WTC11 (cell line): ENCODE results near the gene C1QTNF6.

Experiments used
- CREM ChIP-seq: sonication (generic); formaldehyde crosslinking; IDR thresholded peaks from 2 replicates; pipeline ENCODE4 v1.8.1; 2022; ENCODE audit warnings: mild to moderate bottlenecking, missing genetic modification reagents, moderate library complexity
- CTCF ChIP-seq: fragments of 200-600 bp; IDR thresholded peaks from 2 replicates; pipeline ENCODE4 v1.8.0; 2022; ENCODE audit warnings: antibody characterized with exemption
- E2F4 ChIP-seq: sonication (generic); formaldehyde crosslinking; IDR thresholded peaks from 2 replicates; pipeline ENCODE4 v1.8.1; 2022; ENCODE audit warnings: low read depth, mild to moderate bottlenecking, moderate library complexity, missing genetic modification reagents, borderline replicate concordance
- ESRRA ChIP-seq: sonication (generic); formaldehyde crosslinking; IDR thresholded peaks from 2 replicates; pipeline ENCODE4 v1.8.1; 2022; ENCODE audit warnings: mild to moderate bottlenecking, missing genetic modification reagents, borderline replicate concordance
- JUN ChIP-seq: sonication (generic); formaldehyde crosslinking; IDR thresholded peaks from 2 replicates; pipeline ENCODE4 v1.8.0; 2023; ENCODE audit warnings: mild to moderate bottlenecking, missing genetic modification reagents
- NR1H2 ChIP-seq: sonication (generic); formaldehyde crosslinking; IDR thresholded peaks from 2 replicates; pipeline ENCODE4 v1.9.0; 2021; ENCODE audit warnings: mild to moderate bottlenecking, moderate library complexity, missing genetic modification reagents
- NR3C1 ChIP-seq: sonication (generic); formaldehyde crosslinking; conservative IDR thresholded peaks from 2 replicates; pipeline ENCODE4 v1.8.1; 2023; ENCODE audit warnings: low read depth, mild to moderate bottlenecking, missing genetic modification reagents
- RORB ChIP-seq: fragments of 250-450 bp; sonication (Bioruptor Pico); IDR thresholded peaks from 2 replicates; pipeline ENCODE4 v1.9.0; 2021; ENCODE audit warnings: mild to moderate bottlenecking
- TF ChIP-seq, protein P1 (sequence below): sonication (generic); formaldehyde crosslinking; IDR thresholded peaks from 2 replicates; pipeline ENCODE4 v1.8.1; 2022; ENCODE audit warnings: missing genetic modification reagents, borderline replicate concordance
- TF ChIP-seq, protein P2 (sequence below): sonication (generic); formaldehyde crosslinking; IDR thresholded peaks from 2 replicates; pipeline ENCODE4 v1.8.0; 2022; ENCODE audit warnings: mild to moderate bottlenecking, missing genetic modification reagents
- TF ChIP-seq, protein P3 (sequence below): sonication (generic); formaldehyde crosslinking; IDR thresholded peaks from 2 replicates; pipeline ENCODE4 v1.8.1; 2022; ENCODE audit warnings: low read depth, missing genetic modification reagents, borderline replicate concordance
- TF ChIP-seq, protein P4 (sequence below): sonication (generic); formaldehyde crosslinking; IDR thresholded peaks from 2 replicates; pipeline ENCODE4 v1.8.0; 2022; ENCODE audit warnings: mild to moderate bottlenecking, missing genetic modification reagents

DNA sequence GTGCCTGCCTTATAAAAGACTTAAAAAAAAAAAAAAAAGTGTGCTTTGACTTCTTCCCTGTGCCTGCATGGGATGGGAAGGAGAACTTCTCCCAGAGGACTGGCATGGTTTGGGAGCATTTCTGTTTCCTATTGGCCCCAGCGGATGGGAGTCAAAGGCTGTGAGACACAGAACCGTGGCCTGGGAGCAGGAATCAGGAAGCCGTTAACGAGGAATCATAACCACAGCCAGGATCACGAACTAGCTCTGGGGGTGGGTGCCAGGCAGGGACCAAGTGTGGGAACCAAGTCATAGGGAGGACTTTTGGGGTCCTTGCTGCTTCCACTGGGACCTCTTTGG is 526 bp downstream of the C1QTNF6 start:
- TF ChIP-seq CTCF = no peak
- no peak for TF ChIP-seq JUN
- TF ChIP-seq, protein P1, sequence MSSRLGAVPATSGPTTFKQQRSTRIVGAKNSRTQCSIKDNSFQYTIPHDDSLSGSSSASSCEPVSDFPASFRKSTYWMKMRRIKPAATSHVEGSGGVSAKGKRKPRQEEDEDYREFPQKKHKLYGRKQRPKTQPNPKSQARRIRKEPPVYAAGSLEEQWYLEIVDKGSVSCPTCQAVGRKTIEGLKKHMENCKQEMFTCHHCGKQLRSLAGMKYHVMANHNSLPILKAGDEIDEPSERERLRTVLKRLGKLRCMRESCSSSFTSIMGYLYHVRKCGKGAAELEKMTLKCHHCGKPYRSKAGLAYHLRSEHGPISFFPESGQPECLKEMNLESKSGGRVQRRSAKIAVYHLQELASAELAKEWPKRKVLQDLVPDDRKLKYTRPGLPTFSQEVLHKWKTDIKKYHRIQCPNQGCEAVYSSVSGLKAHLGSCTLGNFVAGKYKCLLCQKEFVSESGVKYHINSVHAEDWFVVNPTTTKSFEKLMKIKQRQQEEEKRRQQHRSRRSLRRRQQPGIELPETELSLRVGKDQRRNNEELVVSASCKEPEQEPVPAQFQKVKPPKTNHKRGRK (CRISPR knock-in tag) = no peak
- TF ChIP-seq ESRRA (CRISPR knock-in tag) = no peak
- TF ChIP-seq, protein P2, sequence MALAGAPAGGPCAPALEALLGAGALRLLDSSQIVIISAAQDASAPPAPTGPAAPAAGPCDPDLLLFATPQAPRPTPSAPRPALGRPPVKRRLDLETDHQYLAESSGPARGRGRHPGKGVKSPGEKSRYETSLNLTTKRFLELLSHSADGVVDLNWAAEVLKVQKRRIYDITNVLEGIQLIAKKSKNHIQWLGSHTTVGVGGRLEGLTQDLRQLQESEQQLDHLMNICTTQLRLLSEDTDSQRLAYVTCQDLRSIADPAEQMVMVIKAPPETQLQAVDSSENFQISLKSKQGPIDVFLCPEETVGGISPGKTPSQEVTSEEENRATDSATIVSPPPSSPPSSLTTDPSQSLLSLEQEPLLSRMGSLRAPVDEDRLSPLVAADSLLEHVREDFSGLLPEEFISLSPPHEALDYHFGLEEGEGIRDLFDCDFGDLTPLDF (CRISPR knock-in tag) = no peak
- TF ChIP-seq E2F4 (CRISPR knock-in tag) = no peak
- no peak for TF ChIP-seq RORB
- no peak for TF ChIP-seq NR1H2 (CRISPR knock-in tag)
- TF ChIP-seq CREM (CRISPR knock-in tag) = no peak
- TF ChIP-seq, protein P3, sequence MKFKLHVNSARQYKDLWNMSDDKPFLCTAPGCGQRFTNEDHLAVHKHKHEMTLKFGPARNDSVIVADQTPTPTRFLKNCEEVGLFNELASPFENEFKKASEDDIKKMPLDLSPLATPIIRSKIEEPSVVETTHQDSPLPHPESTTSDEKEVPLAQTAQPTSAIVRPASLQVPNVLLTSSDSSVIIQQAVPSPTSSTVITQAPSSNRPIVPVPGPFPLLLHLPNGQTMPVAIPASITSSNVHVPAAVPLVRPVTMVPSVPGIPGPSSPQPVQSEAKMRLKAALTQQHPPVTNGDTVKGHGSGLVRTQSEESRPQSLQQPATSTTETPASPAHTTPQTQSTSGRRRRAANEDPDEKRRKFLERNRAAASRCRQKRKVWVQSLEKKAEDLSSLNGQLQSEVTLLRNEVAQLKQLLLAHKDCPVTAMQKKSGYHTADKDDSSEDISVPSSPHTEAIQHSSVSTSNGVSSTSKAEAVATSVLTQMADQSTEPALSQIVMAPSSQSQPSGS (CRISPR knock-in tag) = no peak
- no peak for TF ChIP-seq NR3C1
- TF ChIP-seq, protein P4, sequence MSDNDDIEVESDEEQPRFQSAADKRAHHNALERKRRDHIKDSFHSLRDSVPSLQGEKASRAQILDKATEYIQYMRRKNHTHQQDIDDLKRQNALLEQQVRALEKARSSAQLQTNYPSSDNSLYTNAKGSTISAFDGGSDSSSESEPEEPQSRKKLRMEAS (CRISPR knock-in tag) = no peak
